Measurements from ENCODE around the gene CES2. TPM values are rescaled to one million over a fixed set of nuclear protein-coding genes. Genes with fewer than 3 reads are reported as not detected.
A peak's percentile ranks its signal among the peaks of the same experiment; 100 is the strongest.

Gene CES2
- total RNA-seq, 1 donor from 2014 or later = 26.7 TPM

DNA sequence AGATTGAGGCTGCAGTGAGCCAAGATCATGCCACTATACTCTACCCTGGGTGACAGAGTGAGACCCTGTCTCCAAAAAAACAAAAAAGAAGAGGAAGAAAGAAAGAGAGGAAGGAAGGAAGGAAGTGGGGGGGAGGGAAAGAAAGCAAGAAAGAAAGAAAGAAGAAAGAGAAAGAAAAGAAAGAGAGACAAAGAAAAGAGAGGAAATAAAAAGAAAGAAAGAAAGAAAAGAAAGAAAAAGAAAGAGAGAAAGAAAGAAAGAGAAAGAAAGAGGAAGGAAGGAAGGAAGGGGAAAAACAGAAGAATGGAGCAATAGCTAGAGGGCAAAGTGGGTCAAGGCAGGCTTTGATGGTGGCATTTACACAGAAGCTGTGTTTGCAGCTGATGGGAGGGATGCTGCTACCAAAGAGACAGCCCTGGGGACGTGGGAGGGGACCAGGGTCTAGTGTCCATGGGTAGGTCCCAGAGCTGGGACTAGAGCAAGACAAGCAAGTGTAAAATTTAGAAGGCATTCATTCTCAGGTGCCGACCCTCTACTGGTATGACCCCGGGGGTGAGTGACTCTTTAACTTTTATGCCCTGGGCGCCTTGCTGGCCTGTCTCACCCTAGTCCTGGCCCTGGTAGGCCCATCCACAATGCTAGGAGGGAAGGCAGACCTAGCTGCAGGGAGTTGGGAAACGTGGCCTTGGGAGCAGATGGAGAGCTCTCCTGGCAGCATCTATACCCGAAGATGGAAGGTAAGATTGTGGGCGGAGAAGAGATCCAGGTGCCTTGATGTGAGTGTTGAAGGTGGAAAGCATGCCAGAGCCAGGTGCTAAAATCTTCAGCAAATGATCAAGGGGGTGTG lies 23.8 kb downstream of the CES2 start:
- no peak for DNase-seq (ENCODE audit: low spot score)
- Mint-ChIP-seq H3K4me3 (ENCODE audit: unreplicated experiment) (peak overlapping the region; percentile 27), H3K9me3 (ENCODE audit: unreplicated experiment) (no peaks in the 10 kb centered on the region)

DNA sequence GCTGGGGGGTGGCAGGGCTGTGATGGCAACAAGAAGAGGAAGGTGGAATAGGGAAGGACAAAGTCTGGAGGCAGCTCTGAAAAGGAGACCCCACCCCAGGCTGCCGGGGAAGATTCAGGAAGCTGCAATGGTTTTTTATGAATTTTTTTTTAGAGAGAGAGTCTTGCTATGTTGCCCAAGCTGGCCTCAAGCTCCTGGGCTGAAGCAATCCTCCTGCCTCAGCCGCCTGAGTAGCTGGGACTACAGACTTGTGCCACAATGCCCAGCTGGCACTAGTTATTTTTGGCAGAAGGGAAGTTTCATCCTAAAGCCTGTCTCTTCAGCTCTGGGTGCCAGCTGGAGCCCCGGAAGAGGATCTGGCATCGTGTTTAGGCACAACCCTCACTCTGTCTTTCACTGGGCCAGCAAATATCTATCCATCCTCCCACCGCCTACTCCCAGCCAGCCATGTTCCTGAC lies 24.4 kb downstream of the CES2 start:
- peaks cover 10% of the 10 kb centered on the region for H3K4me1 Mint-ChIP-seq (ENCODE audit: unreplicated experiment)
- H3K27ac Mint-ChIP-seq (ENCODE audit: unreplicated experiment) = no peak overlapping the region
- H3K36me3 Mint-ChIP-seq (ENCODE audit: low read depth, unreplicated experiment) = no peaks in the 10 kb centered on the region
- H3K4me3 Mint-ChIP-seq (ENCODE audit: unreplicated experiment) = no peak overlapping the region
- DNase-seq (ENCODE audit: low spot score) = no peak
- peaks cover 11% of the 10 kb centered on the region for H3K27me3 Mint-ChIP-seq (ENCODE audit: unreplicated experiment)
- TF ChIP-seq, protein P1, sequence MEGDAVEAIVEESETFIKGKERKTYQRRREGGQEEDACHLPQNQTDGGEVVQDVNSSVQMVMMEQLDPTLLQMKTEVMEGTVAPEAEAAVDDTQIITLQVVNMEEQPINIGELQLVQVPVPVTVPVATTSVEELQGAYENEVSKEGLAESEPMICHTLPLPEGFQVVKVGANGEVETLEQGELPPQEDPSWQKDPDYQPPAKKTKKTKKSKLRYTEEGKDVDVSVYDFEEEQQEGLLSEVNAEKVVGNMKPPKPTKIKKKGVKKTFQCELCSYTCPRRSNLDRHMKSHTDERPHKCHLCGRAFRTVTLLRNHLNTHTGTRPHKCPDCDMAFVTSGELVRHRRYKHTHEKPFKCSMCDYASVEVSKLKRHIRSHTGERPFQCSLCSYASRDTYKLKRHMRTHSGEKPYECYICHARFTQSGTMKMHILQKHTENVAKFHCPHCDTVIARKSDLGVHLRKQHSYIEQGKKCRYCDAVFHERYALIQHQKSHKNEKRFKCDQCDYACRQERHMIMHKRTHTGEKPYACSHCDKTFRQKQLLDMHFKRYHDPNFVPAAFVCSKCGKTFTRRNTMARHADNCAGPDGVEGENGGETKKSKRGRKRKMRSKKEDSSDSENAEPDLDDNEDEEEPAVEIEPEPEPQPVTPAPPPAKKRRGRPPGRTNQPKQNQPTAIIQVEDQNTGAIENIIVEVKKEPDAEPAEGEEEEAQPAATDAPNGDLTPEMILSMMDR (IDR thresholded peaks at IDR 0.05; ENCODE audit: unreplicated experiment) = no peak
- no peaks in the 10 kb centered on the region for H3K9me3 Mint-ChIP-seq (ENCODE audit: unreplicated experiment)

More for the DNA sequence above, 23.8 kb downstream of the CES2 start:
- Mint-ChIP-seq H3K36me3 (ENCODE audit: low read depth, unreplicated experiment) (no peaks in the 10 kb centered on the region), H3K4me1 (ENCODE audit: unreplicated experiment) (peaks cover 10% of the 10 kb centered on the region), H3K27ac (ENCODE audit: unreplicated experiment) (no peak overlapping the region), H3K27me3 (ENCODE audit: unreplicated experiment) (peaks cover 11% of the 10 kb centered on the region)
- TF ChIP-seq, protein P1 (IDR thresholded peaks at IDR 0.05; ENCODE audit: unreplicated experiment) = no peak

DNA sequence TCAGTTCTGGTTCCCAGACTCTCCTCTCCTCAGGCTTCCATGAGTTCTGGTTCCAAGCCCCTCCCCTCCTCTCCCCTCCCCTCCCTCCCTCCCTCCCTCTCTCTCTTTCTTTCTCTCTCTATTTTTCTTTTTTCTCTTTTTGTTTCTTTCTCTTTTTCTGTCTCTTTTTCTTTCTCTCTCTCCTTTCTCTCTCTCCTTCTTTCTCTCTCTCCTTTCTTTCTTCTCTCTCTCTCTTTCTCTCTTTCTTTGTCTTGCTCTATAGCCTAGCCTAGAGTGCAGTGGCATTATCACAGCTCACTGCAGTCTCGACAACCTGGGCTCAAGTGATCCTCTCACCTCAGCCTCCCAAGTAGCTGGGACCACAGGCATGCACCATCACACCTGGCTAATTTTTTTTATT lies 25.0 kb downstream of the CES2 start:
- Mint-ChIP-seq H3K4me3 (ENCODE audit: unreplicated experiment) (no peak overlapping the region), H3K9me3 (ENCODE audit: unreplicated experiment) (no peaks in the 10 kb centered on the region), H3K4me1 (ENCODE audit: unreplicated experiment) (peaks cover 10% of the 10 kb centered on the region), H3K36me3 (ENCODE audit: low read depth, unreplicated experiment) (no peaks in the 10 kb centered on the region), H3K27me3 (ENCODE audit: unreplicated experiment) (peaks cover 11% of the 10 kb centered on the region), H3K27ac (ENCODE audit: unreplicated experiment) (no peak overlapping the region)
- TF ChIP-seq, protein P1 (IDR thresholded peaks at IDR 0.05; ENCODE audit: unreplicated experiment) = no peak
- no peak for DNase-seq (ENCODE audit: low spot score)

DNA sequence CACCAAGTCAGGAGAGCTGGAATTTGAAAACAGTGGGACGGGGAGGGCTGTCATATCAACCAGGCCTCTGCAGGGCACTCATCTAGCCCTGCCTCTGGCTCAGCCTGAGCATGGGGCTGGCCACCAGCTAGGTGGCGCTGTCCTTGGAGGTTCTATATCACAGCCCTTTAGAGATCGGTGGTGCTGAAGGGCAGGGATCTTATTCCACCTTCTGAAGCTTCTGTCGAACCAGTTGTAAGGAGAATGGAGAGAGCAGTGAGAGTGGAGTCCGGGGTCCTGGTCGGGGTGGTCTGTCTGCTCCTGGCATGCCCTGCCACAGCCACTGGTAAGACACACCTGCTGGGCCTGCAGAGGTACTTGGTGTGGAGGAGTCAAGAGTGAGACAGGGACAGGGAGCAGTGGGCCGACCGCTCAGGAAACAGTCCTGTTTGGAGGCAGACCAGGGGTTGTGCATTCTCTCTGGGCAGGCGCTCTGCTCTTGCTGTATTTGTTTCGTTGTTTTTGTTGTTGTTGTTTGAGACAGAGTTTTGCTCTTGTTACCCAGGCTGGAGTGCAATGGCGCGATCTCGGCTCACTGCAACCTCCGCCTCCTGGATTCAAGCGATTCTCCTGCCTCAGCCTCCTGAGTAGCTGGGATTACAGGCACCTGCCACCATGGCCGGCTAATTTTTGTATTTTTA lies 25.9 kb downstream of the CES2 start, which contains the start of gene CES3:
TSS of gene CES3 (plus strand) at position 202 of the 680 bp plus-strand sequence. CDS start at position 244, 42 bp downstream.
- peaks cover 10% of the 10 kb centered on the region for H3K4me1 Mint-ChIP-seq (ENCODE audit: unreplicated experiment)
- H3K27me3 Mint-ChIP-seq (ENCODE audit: unreplicated experiment) = peaks cover 11% of the 10 kb centered on the region
- DNase-seq (ENCODE audit: low spot score) = peak; percentile 83
- no peaks in the 10 kb centered on the region for H3K9me3 Mint-ChIP-seq (ENCODE audit: unreplicated experiment)
- H3K4me3 Mint-ChIP-seq (ENCODE audit: unreplicated experiment) = peak within 1 kb of the TSS; percentile 59
- no peaks in the 10 kb centered on the region for H3K36me3 Mint-ChIP-seq (ENCODE audit: low read depth, unreplicated experiment)
- TF ChIP-seq, protein P1 (IDR thresholded peaks at IDR 0.05; ENCODE audit: unreplicated experiment) = peak; percentile 62
- H3K27ac Mint-ChIP-seq (ENCODE audit: unreplicated experiment) = peak within 1 kb of the TSS; percentile 84

Data from endothelial cell (in vitro differentiated cells).